AG04450 (cell line): ENCODE data around the gene OR2D3. TPM values are rescaled to one million over a fixed set of nuclear protein-coding genes. Genes with fewer than 3 reads are reported as not detected.
A peak's percentile ranks its signal among the peaks of the same experiment; 100 is the strongest.

ENCODE experiments used
- CTCF ChIA-PET: fragments of 300-600, 350-600 bp; formaldehyde crosslinking; extraction: SDS; loops from one replicate; lab custom pipeline; 2022; ENCODE audit warnings: antibody characterized with exemption, inconsistent platforms; lab: Charles Lee
- POLR2A ChIA-PET: fragments of 350-600 bp; formaldehyde crosslinking; extraction: SDS; loops from one replicate; lab custom pipeline; 2021; ENCODE audit warnings: antibody characterized with exemption, inconsistent platforms; lab: Yijun Ruan, JAX
- DNase-seq: peaks from one replicate; pipeline ENCODE4 v3.0.0-alpha.2; 2011; ENCODE audit warnings: low read depth, low spot score
- H3K27ac ChIP-seq: one replicate; pipeline ENCODE4 v1.5.1; 2012; ENCODE audit warnings: low read depth, low read length, control low read depth
- H3K27me3 ChIP-seq: one replicate; pipeline ENCODE4 v1.6.0; 2012; ENCODE audit warnings: low read length; ENCODE audit not compliant: control insufficient read depth, insufficient read depth
- H3K4me3 ChIP-seq: 2 replicates; pipeline ENCODE4 v1.5.1; 2011; ENCODE audit warnings: mild to moderate bottlenecking, low read depth, low read length, control low read depth
- H3K9me3 ChIP-seq: 2 replicates; pipeline ENCODE4 v1.5.1; 2012; ENCODE audit warnings: low read length; ENCODE audit not compliant: control insufficient read depth, insufficient read depth
- CTCF ChIP-seq: IDR thresholded peaks from 2 replicates; pipeline ENCODE4 v1.5.1; 2011; ENCODE audit warnings: low read depth, low read length, control low read depth, inconsistent platforms
- polyA plus RNA-seq: library from polyadenylated mRNA; depleted of rRNA; stranded (reverse); fragments of >200 nt; gene quantifications from 2 replicates; pipeline ENCODE4 v1.2.3, GENCODE V29; 2011

OR2D3 gene
- polyA plus RNA-seq, 1 experiment: not detected

- CTCF ChIA-PET: no interaction called here
- H3K27ac ChIP-seq: no peak overlapping the region
- no peaks in the 10 kb centered on the region for H3K9me3 ChIP-seq
- H3K4me3 ChIP-seq: no peak overlapping the region
- no peak for DNase-seq
- H3K27me3 ChIP-seq: no peaks in the 10 kb centered on the region
- POLR2A ChIA-PET: no interaction called here
- TF ChIP-seq CTCF: no peak
Observed at GRCh38 chr11:6911378-6911777, 9.4 kb upstream of the OR2D3 start.

- TF ChIP-seq CTCF: no peak
- POLR2A ChIA-PET: no interaction called here
- CTCF ChIA-PET: no interaction called here
Observed at GRCh38 chr11:6911948-6912347, 8.9 kb upstream of the OR2D3 start.

GRCh38 chr11:6919698-6920097 is 1.1 kb upstream of the OR2D3 start:
- no peak for DNase-seq
- TF ChIP-seq CTCF: no peak
- Histone ChIP-seq H3K4me3 (no peak overlapping the region), H3K27ac (no peak overlapping the region), H3K27me3 (no peaks in the 10 kb centered on the region), H3K9me3 (no peaks in the 10 kb centered on the region)
- ChIA-PET CTCF (no interaction called here), POLR2A (no interaction called here)

More at GRCh38 chr11:6911948-6912347, 8.9 kb upstream of the OR2D3 start:
- H3K27ac ChIP-seq: no peak overlapping the region
- H3K4me3 ChIP-seq: no peak overlapping the region
- no peaks in the 10 kb centered on the region for H3K27me3 ChIP-seq
- DNase-seq: no peak
- H3K9me3 ChIP-seq: no peaks in the 10 kb centered on the region

- ChIA-PET POLR2A (no interaction called here), CTCF (interaction anchor here (0.6 kb wide), 1 partner anchor 121 kb away, joined by 3 read pairs; no protein-coding TSS in a partner anchor)
- Histone ChIP-seq H3K9me3 (no peaks in the 10 kb centered on the region), H3K27me3 (no peaks in the 10 kb centered on the region), H3K4me3 (no peak overlapping the region), H3K27ac (no peak overlapping the region)
- TF ChIP-seq CTCF: no peak
- no peak for DNase-seq
Observed at GRCh38 chr11:6925007-6925577, 4.3 kb downstream of the OR2D3 start.

- H3K27ac ChIP-seq: no peak overlapping the region
- peak overlapping the region; percentile 78 for H3K4me3 ChIP-seq
- TF ChIP-seq CTCF: no peak
- no peak for DNase-seq
- POLR2A ChIA-PET: interaction anchor here (1.6 kb wide), 1 partner anchor 67 kb away, joined by 6 read pairs; no protein-coding TSS in a partner anchor
- no peaks in the 10 kb centered on the region for H3K9me3 ChIP-seq
- no peaks in the 10 kb centered on the region for H3K27me3 ChIP-seq
- CTCF ChIA-PET: no interaction called here
Observed at GRCh38 chr11:6925636-6926207, 4.9 kb downstream of the OR2D3 start.
